Stomach (tissue), 4 donors: ENCODE data around the gene MFAP4.

Experiments
- CTCF ChIP-seq, 7 experiments: fragments of 450-650 bp in 4 of 7; fragments of 200-600 bp in 3 of 7; sonication (generic) in 3 of 7; IDR thresholded peaks; one replicate each; pipeline ENCODE4 v1.5.1; 2016 to 2019; ENCODE audit warnings: antibody characterized with exemption in 7 of 7, control low read depth in 2 of 7, mild to moderate bottlenecking in 1 of 7
- EP300 ChIP-seq: sonication (generic); formaldehyde crosslinking; IDR thresholded peaks from one replicate; pipeline ENCODE4 v1.6.1; 2017; ENCODE audit warnings: antibody characterized with exemption

GRCh38 chr17:19375732-19376131, 11.3 kb downstream of the MFAP4 start:
- TF ChIP-seq EP300, result no peak
- no peak for TF ChIP-seq CTCF (IDR thresholded peaks at IDR 0.05)
